HepG2 (cell line): ENCODE data around the gene TCF12. TPM values are rescaled to one million over a fixed set of nuclear protein-coding genes. Genes with fewer than 3 reads are reported as not detected.

Experiments
- ATF6 ChIP-seq: sonication (generic); formaldehyde crosslinking; conservative IDR thresholded peaks from 2 replicates; pipeline ENCODE4 v1.4.0; 2020; ENCODE audit warnings: missing genetic modification reagents
- CHD2 ChIP-seq: IDR thresholded peaks from 2 replicates; pipeline ENCODE4 v1.6.1; 2011; ENCODE audit warnings: low read depth, low read length, improper control_type of control experiment
- DNMT3B ChIP-seq: conservative IDR thresholded peaks from 2 replicates; pipeline ENCODE4 v1.6.1; 2016; ENCODE audit warnings: missing biosample characterization, control low read depth
- FUBP1 ChIP-seq: sonication (generic); formaldehyde crosslinking; IDR thresholded peaks from 2 replicates; pipeline ENCODE4 v1.5.1; 2020; ENCODE audit warnings: missing genetic modification reagents, mild to moderate bottlenecking, borderline replicate concordance
- GLI4 ChIP-seq: sonication (generic); formaldehyde crosslinking; IDR thresholded peaks from 2 replicates; pipeline ENCODE4 v1.5.1; 2020; ENCODE audit warnings: missing genetic modification reagents, mild to moderate bottlenecking, moderate library complexity, borderline replicate concordance
- KLF15 ChIP-seq: sonication (generic); formaldehyde crosslinking; IDR thresholded peaks from 2 replicates; pipeline ENCODE4 v1.8.1; 2023; ENCODE audit warnings: borderline replicate concordance, mild to moderate bottlenecking, inconsistent platforms, missing genetic modification reagents, mixed read lengths
- KLF16 ChIP-seq, 2 experiments: sonication (generic) in 1 of 2; formaldehyde crosslinking in 1 of 2; IDR thresholded peaks; 2 replicates each; pipeline versions ENCODE4 v1.6.1 to v1.8.0; 2016 to 2023; ENCODE audit warnings: missing genetic modification reagents in 2 of 2, missing compliant biosample characterization in 1 of 2
- PCBP2 ChIP-seq: fragments of 200-400 bp; formaldehyde crosslinking; optimal IDR thresholded peaks from 2 replicates; pipeline ENCODE3; 2018; ENCODE audit warnings: low read length, low read depth; ENCODE audit not compliant: poor library complexity, severe bottlenecking
- RCOR2 ChIP-seq: IDR thresholded peaks from 2 replicates; pipeline ENCODE4 v1.6.1; 2016; ENCODE audit warnings: missing biosample characterization, missing genetic modification reagents
- REPIN1 ChIP-seq: sonication (generic); formaldehyde crosslinking; IDR thresholded peaks from 2 replicates; pipeline ENCODE4 v1.8.0; 2022; ENCODE audit warnings: missing genetic modification reagents, low read depth, mild to moderate bottlenecking, borderline replicate concordance
- SIX1 ChIP-seq: sonication (generic); formaldehyde crosslinking; IDR thresholded peaks from 2 replicates; pipeline ENCODE4 v1.4.0; 2020; ENCODE audit warnings: missing genetic modification reagents, borderline replicate concordance
- TEAD2 ChIP-seq: sonication (generic); formaldehyde crosslinking; IDR thresholded peaks from 2 replicates; pipeline ENCODE4 v1.9.0; 2021; ENCODE audit warnings: missing genetic modification reagents
- ZFP82 ChIP-seq: sonication (generic); formaldehyde crosslinking; IDR thresholded peaks from 2 replicates; pipeline ENCODE4 v1.5.1; 2020; ENCODE audit warnings: mild to moderate bottlenecking, missing genetic modification reagents, borderline replicate concordance
- ZKSCAN8 ChIP-seq: IDR thresholded peaks from 2 replicates; pipeline ENCODE4 v1.6.1; 2016; ENCODE audit warnings: borderline replicate concordance, missing genetic modification reagents, missing compliant biosample characterization
- ZNF101 ChIP-seq: sonication (generic); formaldehyde crosslinking; IDR thresholded peaks from 2 replicates; pipeline ENCODE4 v1.4.0; 2020; ENCODE audit warnings: mild to moderate bottlenecking, low read depth, missing genetic modification reagents, borderline replicate concordance
- ZNF142 ChIP-seq: sonication (generic); formaldehyde crosslinking; IDR thresholded peaks from 2 replicates; pipeline ENCODE4 v1.4.0; 2020; ENCODE audit warnings: missing genetic modification reagents
- ZNF251 ChIP-seq: sonication (generic); formaldehyde crosslinking; IDR thresholded peaks from 2 replicates; pipeline ENCODE4 v1.9.0; 2021; ENCODE audit warnings: mild to moderate bottlenecking, missing genetic modification reagents
- ZNF746 ChIP-seq: sonication (generic); formaldehyde crosslinking; IDR thresholded peaks from 2 replicates; pipeline ENCODE4 v1.8.0; 2022; ENCODE audit warnings: mild to moderate bottlenecking, missing genetic modification reagents
- polyA plus RNA-seq, 8 experiments: library from polyadenylated mRNA; depleted of rRNA in 3 of 8; stranded (reverse) in 7 of 8; unstranded in 1 of 8; fragments of >200 nt; fragmentation: Illumina TruSeq in 4 of 8; extraction: Trizol in 4 of 8; gene quantifications; 2 replicates each; pipeline versions ENCODE4 v1.2.1 to v1.2.3, GENCODE V29; 2011 to 2016; ENCODE audit warnings: low read depth in 4 of 8, missing spikeins in 1 of 8, mixed read lengths in 1 of 8; ENCODE audit not compliant: insufficient read depth in 1 of 8
- total RNA-seq, 5 experiments: library from RNA; depleted of rRNA; stranded (reverse); fragments of >200 nt; fragmentation: Illumina TruSeq; extraction: Trizol; gene quantifications; 2 replicates each; pipeline ENCODE4 v1.2.3, GENCODE V29; 2016; ENCODE audit warnings: low read depth in 1 of 5

TCF12 gene
- total and polyA plus RNA-seq, 2 of the 13 experiments (the other 11 are each of a cell fraction or from before 2014, with no cell fraction given) = 48.6 to 51.1 TPM

GRCh38 chr15:56918046-56918938 lies at the start of gene TCF12 (continued):
- TF ChIP-seq ZNF142 (CRISPR knock-in tag) = no peak
- peak in 1 of 2 experiments; percentile 95; a peak in 2 of 4 replicates for TF ChIP-seq KLF16 (CRISPR knock-in tag; IDR thresholded peaks at IDR 0.05)
- TF ChIP-seq ATF6 = no peak
- TF ChIP-seq DNMT3B (CRISPR knock-in tag) = peak; percentile 47; the same call in 1 of the 2 replicates
- TF ChIP-seq RCOR2 (CRISPR knock-in tag) = peak; percentile 76
- TF ChIP-seq REPIN1 (CRISPR knock-in tag) = peak; percentile 92
- TF ChIP-seq ZNF251 = 0 out of 2 replicates have a peak, but pooled peaks have one; percentile 19
- TF ChIP-seq ZNF746 (CRISPR knock-in tag) = peak; percentile 82
- no peak for TF ChIP-seq ZNF101
- TF ChIP-seq KLF15 (CRISPR knock-in tag) = no peak
- no peak for TF ChIP-seq TEAD2
- TF ChIP-seq FUBP1 (CRISPR knock-in tag) = no peak
- 0 out of 2 replicates have a peak, but pooled peaks have one; percentile 25 for TF ChIP-seq SIX1 (CRISPR knock-in tag)
- peak; percentile 86 for TF ChIP-seq CHD2
- TF ChIP-seq GLI4 = peak; percentile 84; the same call in 1 of the 2 replicates
- no peak for TF ChIP-seq ZFP82 (CRISPR knock-in tag)
- no peak for TF ChIP-seq PCBP2
- TF ChIP-seq ZKSCAN8 (CRISPR knock-in tag) = peak; percentile 87; the same call in 1 of the 2 replicates
